Effector memory CD8-positive, alpha-beta T cell (primary cell): ENCODE measurements around the gene CDK6.
A peak's percentile ranks its signal among the peaks of the same experiment; 100 is the strongest.

ENCODE experiments used
- ATAC-seq: fragments of 150-1000 bp; cut with Tn5 transposase; replicated peaks from 2 replicates; pipeline ENCODE4 v1.10.0; 2021; ENCODE audit warnings: mild to moderate bottlenecking, moderate library complexity
- DNase-seq, 3 experiments: peaks; one replicate each; pipeline ENCODE4 v3.0.0; 2021
- H3K27ac Mint-ChIP-seq, 2 donors: one replicate each; pipeline ENCODE4 v1.8.0; 2022; ENCODE audit warnings: mild to moderate bottlenecking in 2 of 2, mixed read lengths in 2 of 2, moderate library complexity in 2 of 2
- H3K27me3 Mint-ChIP-seq, 2 donors: one replicate each; pipeline ENCODE4 v1.8.0; 2022; ENCODE audit warnings: mixed read lengths in 2 of 2
- H3K36me3 Mint-ChIP-seq: one replicate; pipeline ENCODE4 v1.8.0; 2022; ENCODE audit warnings: mild to moderate bottlenecking, moderate library complexity, mixed read lengths; ENCODE audit not compliant: insufficient read depth
- H3K4me1 Mint-ChIP-seq, 2 donors: one replicate each; pipeline ENCODE4 v1.8.0; 2022; ENCODE audit warnings: low read depth in 2 of 2, mixed read lengths in 2 of 2
- H3K4me3 Mint-ChIP-seq, 2 donors: one replicate each; pipeline ENCODE4 v1.8.0; 2022; ENCODE audit warnings: mild to moderate bottlenecking in 2 of 2, mixed read lengths in 2 of 2, moderate library complexity in 2 of 2
- H3K9me3 Mint-ChIP-seq, 2 donors: one replicate each; pipeline ENCODE4 v1.8.0; 2022; ENCODE audit warnings: mixed read lengths in 2 of 2

Gene CDK6

GRCh38 chr7:92706563-92706962 lies 129.8 kb downstream of the CDK6 start:
- DNase-seq (no peak), ATAC-seq (no peak)
- Mint-ChIP-seq H3K4me3 (no peak overlapping the region), H3K36me3 (peaks cover 11% of the 10 kb centered on the region), H3K27me3 (no peaks in the 10 kb centered on the region), H3K4me1 (peaks cover 10 to 22% of the 10 kb centered on the region in 2 donors), H3K9me3 (no peaks in the 10 kb centered on the region), H3K27ac (peak overlapping the region in 1 of 2 donors; percentile 23)

- peaks cover 5% of the 10 kb centered on the region for H3K36me3 Mint-ChIP-seq
- no peak for DNase-seq
- no peak overlapping the region for H3K27ac Mint-ChIP-seq
- no peak for ATAC-seq
- no peaks in the 10 kb centered on the region for H3K27me3 Mint-ChIP-seq
- H3K4me1 Mint-ChIP-seq, result peaks cover 12 to 22% of the 10 kb centered on the region in 2 donors
- no peak overlapping the region for H3K4me3 Mint-ChIP-seq
- no peaks in the 10 kb centered on the region for H3K9me3 Mint-ChIP-seq
Measured at GRCh38 chr7:92705831-92706230, 130.5 kb downstream of the CDK6 start.

- no peaks in the 10 kb centered on the region for H3K27me3 Mint-ChIP-seq
- no peak overlapping the region for H3K4me3 Mint-ChIP-seq
- H3K9me3 Mint-ChIP-seq, result no peaks in the 10 kb centered on the region
- H3K27ac Mint-ChIP-seq, result no peak overlapping the region
- no peak for DNase-seq
- peaks cover 4% of the 10 kb centered on the region for H3K36me3 Mint-ChIP-seq
- H3K4me1 Mint-ChIP-seq, result peaks cover 10 to 23% of the 10 kb centered on the region in 2 donors
- no peak for ATAC-seq
Measured at GRCh38 chr7:92704858-92705257, 131.5 kb downstream of the CDK6 start.

- H3K36me3 Mint-ChIP-seq, result peaks cover 4% of the 10 kb centered on the region
- peaks cover 7 to 17% of the 10 kb centered on the region in 2 donors for H3K4me1 Mint-ChIP-seq
- no peak overlapping the region for H3K4me3 Mint-ChIP-seq
- DNase-seq (no peak), ATAC-seq (no peak)
- H3K27me3 Mint-ChIP-seq, result no peaks in the 10 kb centered on the region
- peak overlapping the region in 1 of 2 donors; percentile 18 for H3K27ac Mint-ChIP-seq
- no peaks in the 10 kb centered on the region for H3K9me3 Mint-ChIP-seq
Measured at GRCh38 chr7:92702535-92702934, 133.8 kb downstream of the CDK6 start.

GRCh38 chr7:92699966-92700514 lies 136.3 kb downstream of the CDK6 start:
- Mint-ChIP-seq H3K27ac (peak overlapping the region; percentile 3 to 30), H3K36me3 (no peaks in the 10 kb centered on the region), H3K27me3 (no peaks in the 10 kb centered on the region), H3K9me3 (no peaks in the 10 kb centered on the region), H3K4me1 (peaks cover 7 to 13% of the 10 kb centered on the region in 2 donors), H3K4me3 (no peak overlapping the region)
- DNase-seq (no peak), ATAC-seq (no peak)

GRCh38 chr7:92699560-92699959 lies 136.8 kb downstream of the CDK6 start:
- DNase-seq (no peak), ATAC-seq (no peak)
- Mint-ChIP-seq H3K27me3 (no peaks in the 10 kb centered on the region), H3K9me3 (no peaks in the 10 kb centered on the region), H3K36me3 (no peaks in the 10 kb centered on the region), H3K4me3 (no peak overlapping the region), H3K4me1 (peaks cover 7 to 13% of the 10 kb centered on the region in 2 donors), H3K27ac (peak overlapping the region in 1 of 2 donors; percentile 3)

GRCh38 chr7:92698237-92698841 lies 138.0 kb downstream of the CDK6 start:
- no peak overlapping the region for H3K27ac Mint-ChIP-seq
- DNase-seq (no peak), ATAC-seq (no peak)
- no peak overlapping the region for H3K4me3 Mint-ChIP-seq
- H3K36me3 Mint-ChIP-seq, result no peaks in the 10 kb centered on the region
- H3K27me3 Mint-ChIP-seq, result no peaks in the 10 kb centered on the region
- peaks cover 9% of the 10 kb centered on the region in 2 donors for H3K4me1 Mint-ChIP-seq
- no peaks in the 10 kb centered on the region for H3K9me3 Mint-ChIP-seq

GRCh38 chr7:92697414-92697813 lies 139.0 kb downstream of the CDK6 start:
- ATAC-seq, result no peak
- no peaks in the 10 kb centered on the region for H3K9me3 Mint-ChIP-seq
- no peak for DNase-seq
- no peak overlapping the region for H3K4me3 Mint-ChIP-seq
- no peaks in the 10 kb centered on the region for H3K27me3 Mint-ChIP-seq
- no peaks in the 10 kb centered on the region for H3K36me3 Mint-ChIP-seq
- H3K27ac Mint-ChIP-seq, result no peak overlapping the region
- peaks cover 7 to 9% of the 10 kb centered on the region in 2 donors for H3K4me1 Mint-ChIP-seq

- Mint-ChIP-seq H3K9me3 (no peaks in the 10 kb centered on the region), H3K27ac (no peak overlapping the region), H3K4me3 (no peak overlapping the region), H3K4me1 (peaks cover 7 to 9% of the 10 kb centered on the region in 2 donors), H3K27me3 (no peaks in the 10 kb centered on the region), H3K36me3 (no peaks in the 10 kb centered on the region)
- no peak for DNase-seq
- no peak for ATAC-seq
Measured at GRCh38 chr7:92697012-92697411, 139.4 kb downstream of the CDK6 start.

GRCh38 chr7:92696584-92696983 lies 139.8 kb downstream of the CDK6 start:
- no peaks in the 10 kb centered on the region for H3K36me3 Mint-ChIP-seq
- ATAC-seq (no peak), DNase-seq (no peak)
- H3K27ac Mint-ChIP-seq, result no peak overlapping the region
- no peaks in the 10 kb centered on the region for H3K9me3 Mint-ChIP-seq
- no peaks in the 10 kb centered on the region for H3K27me3 Mint-ChIP-seq
- H3K4me1 Mint-ChIP-seq, result peaks cover 7 to 11% of the 10 kb centered on the region in 2 donors
- H3K4me3 Mint-ChIP-seq, result no peak overlapping the region

- no peak for DNase-seq
- H3K27me3 Mint-ChIP-seq, result no peaks in the 10 kb centered on the region
- no peak overlapping the region for H3K4me3 Mint-ChIP-seq
Measured at GRCh38 chr7:92695308-92696261, 140.8 kb downstream of the CDK6 start.

GRCh38 chr7:92694211-92694610 lies 142.2 kb downstream of the CDK6 start:
- H3K9me3 Mint-ChIP-seq, result no peaks in the 10 kb centered on the region
- no peaks in the 10 kb centered on the region for H3K36me3 Mint-ChIP-seq
- H3K4me3 Mint-ChIP-seq, result no peak overlapping the region
- H3K4me1 Mint-ChIP-seq, result peaks cover 13 to 20% of the 10 kb centered on the region in 2 donors
- H3K27me3 Mint-ChIP-seq, result no peaks in the 10 kb centered on the region
- no peak overlapping the region for H3K27ac Mint-ChIP-seq
- ATAC-seq (no peak), DNase-seq (no peak)

More at GRCh38 chr7:92695308-92696261, 140.8 kb downstream of the CDK6 start:
- no peak for ATAC-seq
- Mint-ChIP-seq H3K36me3 (no peaks in the 10 kb centered on the region), H3K4me1 (peaks cover 4 to 16% of the 10 kb centered on the region in 2 donors), H3K9me3 (no peaks in the 10 kb centered on the region), H3K27ac (peak overlapping the region in 1 of 2 donors; percentile 81)

- H3K36me3 Mint-ChIP-seq, result no peaks in the 10 kb centered on the region
- H3K4me1 Mint-ChIP-seq, result peaks cover 15 to 25% of the 10 kb centered on the region in 2 donors
- DNase-seq (no peak), ATAC-seq (no peak)
- no peak overlapping the region for H3K4me3 Mint-ChIP-seq
- no peaks in the 10 kb centered on the region for H3K9me3 Mint-ChIP-seq
- H3K27ac Mint-ChIP-seq, result no peak overlapping the region
- H3K27me3 Mint-ChIP-seq, result no peaks in the 10 kb centered on the region
Measured at GRCh38 chr7:92693519-92693918, 142.9 kb downstream of the CDK6 start.
